ENCODE measurements around the gene ADSL.

The ADSL gene

DNA sequence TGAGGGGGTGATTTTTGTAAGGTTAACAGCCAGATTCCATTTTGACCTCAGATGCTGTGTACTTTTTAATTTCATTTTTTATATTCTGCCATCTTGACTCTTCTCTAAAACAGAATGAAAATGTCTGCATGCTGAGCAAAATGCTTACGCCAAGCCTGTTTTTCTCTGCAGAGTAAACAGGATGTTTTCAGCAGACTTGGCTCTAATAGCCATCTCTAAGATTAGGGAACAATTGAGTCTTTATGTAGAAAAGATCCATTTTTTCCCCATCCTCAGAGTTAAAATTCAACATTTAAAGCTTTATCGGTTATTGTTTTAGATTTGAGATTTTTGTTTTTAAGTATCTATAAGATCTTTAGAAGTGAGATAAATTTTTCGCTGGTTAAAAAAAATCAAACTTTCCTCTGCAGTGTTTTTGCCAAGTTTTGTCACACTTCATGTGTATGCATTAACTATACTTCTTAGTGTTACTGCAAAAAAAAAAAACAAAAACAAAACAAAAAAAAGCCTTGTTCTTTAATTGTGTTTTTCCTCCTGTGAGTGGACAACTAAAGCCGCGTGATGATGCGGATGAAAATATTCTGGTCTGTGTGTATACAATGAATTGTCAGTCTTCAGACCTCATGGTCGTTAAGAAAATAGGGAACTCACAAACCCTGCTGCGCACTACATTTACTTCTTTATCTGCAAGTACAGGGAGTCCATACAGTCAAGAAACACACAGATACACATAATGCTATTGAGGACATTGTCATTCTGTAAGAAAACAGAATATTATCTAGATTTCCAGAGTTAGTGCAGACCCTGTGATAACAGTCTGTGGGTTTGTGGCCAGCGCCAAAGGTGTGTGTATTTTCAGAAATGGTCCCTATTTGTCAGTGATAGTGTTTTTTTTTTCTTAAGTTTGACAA is 17.5 kb upstream of the ADSL start:
- no peak for DNase-seq

GRCh38 chr22:40329466-40329865 is 16.8 kb upstream of the ADSL start:
- DNase-seq = no peak

DNA sequence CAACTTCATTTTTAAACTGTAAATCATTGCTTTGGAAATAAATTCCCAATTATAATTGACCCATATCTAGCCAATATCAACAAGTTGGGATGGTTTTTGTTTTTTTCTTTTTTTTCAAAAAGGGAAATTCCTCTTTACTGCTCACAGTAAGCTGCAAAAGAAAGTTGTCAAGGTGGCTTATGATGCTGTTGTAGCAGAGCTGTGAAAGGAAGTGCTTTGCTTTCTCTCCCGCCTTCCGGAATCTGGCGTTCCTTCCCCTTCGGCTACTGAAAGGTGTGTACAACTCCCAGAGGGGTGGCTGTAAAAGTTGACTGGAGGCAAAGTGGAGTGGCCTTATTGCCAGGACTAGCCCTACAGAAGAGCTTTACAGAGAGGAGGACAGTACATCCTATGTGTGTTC is 16.2 kb upstream of the ADSL start:
- no peak for DNase-seq

DNA sequence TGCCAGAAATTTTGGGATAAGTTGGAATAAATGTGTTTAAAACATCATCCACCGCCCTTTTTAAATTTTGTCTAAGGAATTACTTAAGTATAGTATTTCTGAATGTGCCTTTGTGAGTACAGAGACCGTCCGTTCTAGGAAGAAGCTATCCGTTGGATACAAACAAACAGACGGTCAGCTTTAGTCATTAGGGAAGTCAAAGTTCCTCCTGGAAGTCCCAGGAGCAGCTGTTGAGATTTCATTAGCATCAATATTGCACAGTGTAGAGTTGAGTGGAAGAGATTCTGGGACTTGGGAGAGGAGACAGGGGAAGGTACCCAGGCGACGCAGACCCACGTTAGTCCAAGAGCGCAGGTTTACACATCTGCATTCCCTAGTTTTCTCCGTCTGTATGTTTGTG is 15.7 kb upstream of the ADSL start:
- DNase-seq = no peak

- no peak for DNase-seq
Measured at GRCh38 chr22:40331706-40332105, 14.6 kb upstream of the ADSL start.

- no peak for DNase-seq
Measured at GRCh38 chr22:40332319-40332781, 13.9 kb upstream of the ADSL start.

DNA sequence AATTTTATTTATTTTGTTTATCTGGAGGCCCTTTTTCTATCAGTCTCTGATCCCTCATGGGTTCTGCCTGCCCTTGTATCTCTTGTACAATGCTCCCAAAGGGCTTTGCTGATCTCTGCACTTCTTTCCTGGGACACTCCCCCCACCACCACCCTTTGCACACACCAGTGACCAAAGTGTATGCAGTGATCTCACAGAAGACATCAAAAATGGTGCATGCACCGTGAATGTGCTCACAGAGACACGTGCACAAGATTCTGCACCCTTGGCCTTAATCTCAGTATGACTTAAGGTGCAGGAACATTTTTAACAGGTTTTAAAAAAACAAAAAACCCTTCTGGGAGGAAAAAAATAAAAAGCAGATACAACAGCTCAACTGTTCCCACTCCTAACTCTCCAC is 12.2 kb upstream of the ADSL start:
- DNase-seq = no peak

DNA sequence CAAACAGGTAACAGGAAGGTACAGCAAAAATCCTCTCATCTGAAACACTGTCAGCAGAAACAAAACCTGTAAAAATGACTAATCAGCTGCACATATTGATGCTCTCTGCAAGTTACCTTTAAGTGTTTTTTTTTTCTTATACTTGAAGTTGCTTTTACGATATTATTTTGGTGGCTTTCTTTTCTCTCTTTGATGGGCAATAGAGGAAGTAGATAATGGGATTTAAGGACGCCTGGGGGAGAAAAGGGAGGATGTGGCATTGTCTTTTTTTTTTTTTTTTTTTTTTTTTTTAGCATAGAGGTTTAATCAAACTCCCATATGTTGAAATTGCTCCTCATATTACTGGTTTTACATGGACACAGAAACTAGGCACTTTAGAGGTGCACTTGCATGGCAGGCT is 11.4 kb upstream of the ADSL start:
- no peak for DNase-seq

DNA sequence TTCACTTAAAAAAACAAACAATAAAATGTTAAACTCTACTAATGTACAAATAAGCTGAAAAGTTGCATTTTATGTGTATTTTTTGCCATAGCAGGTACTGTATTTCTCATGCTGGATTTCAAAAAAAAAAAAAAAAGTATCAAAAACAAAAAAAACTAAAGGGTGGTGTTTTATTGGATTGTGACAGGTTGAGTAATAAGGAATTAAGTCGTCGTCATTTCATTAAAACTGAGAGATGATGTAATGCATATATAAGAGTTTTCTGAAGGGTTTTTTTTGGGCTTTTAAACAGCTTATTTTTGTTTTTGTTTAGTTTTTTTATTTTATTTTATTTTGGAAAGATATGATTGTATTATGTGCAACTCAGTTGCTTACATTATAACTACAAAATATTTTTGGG is 10.9 kb upstream of the ADSL start:
- DNase-seq = no peak

DNA sequence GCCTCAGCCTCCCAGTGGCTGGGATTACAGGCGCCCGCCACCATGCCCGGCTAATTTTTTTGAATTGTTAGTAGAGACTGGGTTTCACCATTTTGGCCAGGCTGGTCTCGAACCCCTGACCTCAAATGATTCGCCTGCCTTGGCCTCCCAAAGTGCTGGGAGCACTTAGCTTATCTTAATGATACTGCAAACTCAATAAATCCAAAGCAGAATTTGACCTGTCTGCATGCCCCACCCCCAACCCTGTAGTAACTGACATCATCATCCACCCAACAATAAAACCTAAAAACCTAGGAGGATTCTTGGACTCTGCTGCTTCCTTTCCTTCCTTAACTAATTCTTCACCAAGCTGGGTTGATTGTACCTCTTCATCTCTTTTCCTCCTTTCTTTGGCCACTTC is 6.3 kb upstream of the ADSL start:
- no peak for DNase-seq

GRCh38 chr22:40341604-40342003 is 4.7 kb upstream of the ADSL start:
- DNase-seq = no peak

- DNase-seq = no peak
Measured at GRCh38 chr22:40342521-40342920, 3.8 kb upstream of the ADSL start.

DNA sequence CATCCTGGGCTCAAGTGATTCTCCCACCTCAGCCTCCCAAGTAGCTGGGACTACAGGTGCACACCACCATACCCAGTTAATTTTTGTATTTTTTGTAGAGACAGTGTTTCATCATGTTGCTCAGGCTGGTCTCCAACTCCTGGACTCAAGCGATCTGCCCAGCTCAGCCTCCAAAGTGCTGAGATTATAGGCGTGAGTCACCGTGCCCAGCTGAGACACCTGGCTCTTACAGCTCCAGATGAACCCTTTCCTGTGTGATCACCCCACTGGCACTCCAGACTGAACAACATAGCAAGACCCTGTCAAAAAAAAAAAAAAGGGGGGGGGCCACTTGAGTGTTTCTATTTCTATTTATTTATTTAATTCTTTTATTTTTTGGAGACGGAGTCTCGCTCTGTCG is 1.0 kb upstream of the ADSL start:
- peak; percentile 78 for DNase-seq

GRCh38 chr22:40345815-40346184 is 500 bp upstream of the ADSL start:
- DNase-seq = peak; percentile 87

DNA sequence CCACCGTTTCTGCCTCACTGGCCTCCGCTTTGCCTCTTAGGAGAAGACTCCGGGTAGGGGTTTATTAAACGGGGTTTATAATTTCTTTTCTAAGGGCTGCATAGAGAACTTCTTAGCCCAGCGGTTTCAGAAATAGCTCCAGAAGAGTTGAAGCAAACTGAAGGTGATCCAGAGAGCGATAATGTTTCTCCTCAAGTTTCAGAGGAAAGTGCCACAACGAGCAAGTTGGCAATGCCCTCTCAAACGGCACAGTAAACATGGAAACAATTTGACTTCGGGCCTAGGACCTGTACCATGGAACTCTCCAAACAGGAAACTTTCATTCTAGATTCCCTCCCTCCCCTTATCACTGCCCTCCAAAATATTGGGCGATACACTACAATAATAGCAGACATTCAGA is 1.0 kb downstream of the ADSL start:
- no peak for DNase-seq

GRCh38 chr22:40348025-40348658 is 1.8 kb downstream of the ADSL start:
- DNase-seq = peak; percentile 89

DNA sequence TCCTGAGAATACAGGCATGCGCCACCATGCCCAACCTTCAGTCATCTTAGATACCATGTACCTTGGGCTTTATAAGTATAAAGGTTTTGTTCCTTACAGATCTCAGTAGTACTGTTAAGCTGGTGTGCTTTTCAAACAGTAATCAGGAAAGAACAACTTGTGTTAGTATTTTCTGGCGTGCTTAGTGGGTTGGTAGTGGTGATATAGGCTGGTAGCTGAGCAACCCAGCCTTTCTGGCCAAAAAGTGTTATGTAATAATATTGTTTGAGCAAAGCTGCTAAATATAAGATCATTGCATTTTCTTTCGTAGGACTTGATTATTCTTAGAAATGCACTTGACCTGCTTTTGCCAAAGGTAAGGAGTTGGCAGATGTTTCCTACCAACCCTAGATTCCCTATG is 6.5 kb downstream of the ADSL start:
- no peak for DNase-seq

DNA sequence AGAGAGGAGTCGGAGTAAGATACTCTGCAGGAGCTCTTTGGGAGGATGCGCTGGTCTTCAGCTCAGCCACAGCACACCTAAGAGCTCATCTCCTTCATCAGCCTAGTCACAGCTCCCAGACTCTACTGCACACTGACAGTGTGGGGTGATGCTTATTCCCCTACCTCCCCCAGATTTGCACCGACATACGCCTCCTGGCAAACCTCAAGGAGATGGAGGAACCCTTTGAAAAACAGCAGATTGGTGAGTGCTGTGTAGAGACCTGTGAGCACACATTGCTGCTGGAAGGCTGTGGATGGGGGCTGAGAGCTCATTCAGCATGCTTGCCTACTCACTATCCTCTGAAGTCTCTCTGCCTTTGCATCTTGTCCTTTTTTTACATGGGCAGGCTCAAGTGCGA is 14.8 kb downstream of the ADSL start:
- DNase-seq = no peak

GRCh38 chr22:40363059-40363458 is 16.8 kb downstream of the ADSL start:
- no peak for DNase-seq

DNA sequence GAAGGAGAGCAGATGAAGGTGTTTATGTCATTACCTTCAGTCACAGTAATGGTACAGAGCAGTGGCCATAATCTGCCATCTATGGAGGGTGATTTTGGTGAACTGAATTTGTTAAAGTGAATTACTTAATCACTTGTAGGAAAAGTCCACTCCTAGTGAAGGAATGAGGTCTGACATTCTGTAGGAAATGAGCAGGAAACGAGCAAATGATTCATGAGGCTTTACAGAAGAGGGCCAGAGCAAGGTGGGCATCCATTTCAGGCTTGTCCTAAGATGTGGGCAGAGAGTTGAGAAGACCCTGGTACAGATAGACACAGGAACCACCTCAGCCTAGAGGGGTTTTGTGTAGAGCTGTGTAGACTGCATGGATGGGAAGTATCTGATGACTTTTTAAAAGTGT is 18.1 kb downstream of the ADSL start:
- DNase-seq = no peak

DNA sequence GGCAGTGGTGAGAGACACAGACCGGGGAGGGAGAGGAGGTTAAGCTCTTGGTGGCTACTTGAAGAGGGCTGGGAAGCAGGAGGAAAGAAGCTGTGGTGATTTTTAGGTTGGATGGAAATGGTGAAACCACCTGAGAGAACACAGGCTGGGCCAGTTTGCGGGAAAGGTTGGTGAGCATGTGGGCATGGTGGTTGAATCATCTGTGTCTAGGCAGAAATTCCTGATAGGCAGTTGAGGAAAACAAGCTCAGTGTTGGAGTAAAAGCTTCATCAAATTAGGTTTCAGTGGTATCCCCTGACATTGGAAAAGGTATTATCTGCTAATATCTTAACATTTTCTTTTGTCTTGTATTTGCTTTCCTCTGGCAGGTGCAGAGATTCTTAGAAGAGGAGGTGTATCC is 19.8 kb downstream of the ADSL start:
- DNase-seq = no peak

GRCh38 chr22:40367342-40367741 is 21.0 kb downstream of the ADSL start:
- DNase-seq = no peak

DNA sequence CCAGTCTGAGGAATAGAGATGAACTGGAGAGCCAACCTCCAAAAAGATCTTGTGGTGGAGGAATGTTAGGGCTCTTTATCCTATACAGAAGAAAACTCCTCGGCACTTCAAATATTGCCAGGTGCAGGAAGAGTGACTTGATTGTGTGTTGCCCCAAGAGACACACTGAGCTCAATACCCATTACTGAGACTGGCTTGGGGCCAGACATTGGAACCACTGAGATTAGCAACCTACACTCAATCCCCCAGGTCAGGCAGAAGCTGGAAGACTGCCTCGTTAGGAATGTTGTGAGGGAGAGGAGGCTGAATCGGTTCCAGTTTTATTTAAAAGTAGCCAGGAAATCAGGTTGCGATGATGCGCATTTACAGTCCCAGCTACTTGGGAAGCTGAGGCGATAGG is 21.7 kb downstream of the ADSL start:
- no peak for DNase-seq

GRCh38 chr22:40368836-40369235 is 22.5 kb downstream of the ADSL start:
- no peak for DNase-seq

- no peak for DNase-seq
Measured at GRCh38 chr22:40374567-40374966, 28.3 kb downstream of the ADSL start.
